ENCODE results near the gene OR52K2.
"Not testable (repeated sequence)": the region's sequence is repeated elsewhere in the genome, so short reads cannot be mapped to it uniquely, and the experiment has no call there.

Gene OR52K2

GRCh38 chr11:4481240-4481582, 32.1 kb downstream of the OR52K2 start:
- DNase-seq = no peak

- no peak for DNase-seq
Measured at GRCh38 chr11:4482445-4482844, 33.4 kb downstream of the OR52K2 start, which contains the start of gene OR52K1. Gene OR52K1, plus strand, starts transcription at chr11:4482646. Its CDS starts 6,255 bp downstream, at chr11:4488901.

- no peak for DNase-seq
Measured at GRCh38 chr11:4484310-4484709, 35.2 kb downstream of the OR52K2 start.

GRCh38 chr11:4491405-4491804, 42.3 kb downstream of the OR52K2 start:
- not testable (repeated sequence) for DNase-seq

- DNase-seq = no peak
Measured at GRCh38 chr11:4491878-4492606, 42.9 kb downstream of the OR52K2 start.

- no peak for DNase-seq
Measured at GRCh38 chr11:4493480-4493818, 44.4 kb downstream of the OR52K2 start.

- DNase-seq = no peak
Measured at GRCh38 chr11:4495487-4495886, 46.4 kb downstream of the OR52K2 start.

- DNase-seq = no peak
Measured at GRCh38 chr11:4495986-4496385, 46.9 kb downstream of the OR52K2 start.

GRCh38 chr11:4496557-4497248, 47.6 kb downstream of the OR52K2 start:
- DNase-seq = no peak

Data from CD4-positive, alpha-beta T cell treated with Interleukin-17A for 4 hours (primary cell).